GM12878 (cell line): ENCODE results near the gene TMEM63C. TPM values are rescaled to one million over a fixed set of nuclear protein-coding genes. Genes with fewer than 3 reads are reported as not detected.

ENCODE experiments used
- ATAC-seq: fragments of 200-7000 bp; cut with Tn5 transposase; 3 replicates; pipeline ENCODE4 v1.9.1; 2020; ENCODE audit warnings: mild to moderate bottlenecking, moderate library complexity
- BruUV-seq: library from RNA; stranded (reverse); fragments of 400-500 nt; replicated peaks from 2 replicates; lab custom pipeline; 2021; lab: Mats Ljungman, UMichigan
- CTCF ChIA-PET: fragments of 300-600 bp; sonication (Branson Sonifier 250); formaldehyde crosslinking; extraction: SDS; loops from one replicate; lab custom pipeline; 2021; ENCODE audit warnings: inconsistent platforms; lab: Yijun Ruan, JAX
- POLR2A ChIA-PET: fragments of 350-600 bp; formaldehyde crosslinking; extraction: SDS; loops from one replicate; lab custom pipeline; 2021; ENCODE audit warnings: inconsistent platforms; lab: Charles Lee
- RAD21 ChIA-PET: fragments of 300-600 bp; sonication (Branson Sonifier 250); formaldehyde crosslinking; loops from one replicate; lab custom pipeline; 2023; ENCODE audit warnings: antibody characterized with exemption; ENCODE audit not compliant: unreplicated experiment; lab: Charles Lee
- SMC1A ChIA-PET: fragments of 300-600 bp; sonication (Branson Sonifier 250); formaldehyde crosslinking; loops from one replicate; lab custom pipeline; 2023; ENCODE audit not compliant: unreplicated experiment, uncharacterized antibody; lab: Charles Lee
- DNase-seq: peaks from one replicate; pipeline ENCODE4 v3.0.0-alpha.2; 2011; ENCODE audit warnings: low read depth, low spot score
- FAIRE-seq: peaks from 3 replicates; lab custom pipeline; 2011; peaks lifted over from hg19 to GRCh38; lab: Jason Lieb, UNC
- H2AFZ ChIP-seq: 2 replicates; pipeline ENCODE4 v1.6.0; 2011; ENCODE audit warnings: low read depth, low read length, control low read depth; ENCODE audit not compliant: control insufficient read depth
- H3K27ac ChIP-seq: 2 replicates; pipeline ENCODE4 v1.5.1; 2011; ENCODE audit warnings: control low read depth; ENCODE audit not compliant: control insufficient read depth, insufficient read depth
- H3K27me3 ChIP-seq, 2 experiments: replicated peaks in 1 of 2; 2 replicates each; pipeline versions ENCODE4 v1.6.0 to v1.6.1; 2011; ENCODE audit warnings: low read length in 1 of 2; ENCODE audit not compliant: control insufficient read depth in 2 of 2, insufficient read depth in 2 of 2
- H3K36me3 ChIP-seq, 2 experiments: 2 replicates each; pipeline ENCODE4 v1.5.1; 2011; ENCODE audit warnings: low read length in 1 of 2; ENCODE audit not compliant: control insufficient read depth in 2 of 2, insufficient read depth in 2 of 2
- H3K4me1 ChIP-seq: 2 replicates; pipeline ENCODE4 v1.6.1; 2011; ENCODE audit warnings: mild to moderate bottlenecking, low read length, moderate library complexity, mixed read lengths; ENCODE audit not compliant: control insufficient read depth, insufficient read depth
- H3K4me2 ChIP-seq: 2 replicates; pipeline ENCODE4 v1.6.0; 2011; ENCODE audit warnings: control low read depth; ENCODE audit not compliant: control insufficient read depth, insufficient read depth
- H3K4me3 ChIP-seq: fragments of 200-600 bp; sonication (generic); 2 replicates; pipeline ENCODE4 v1.5.1; 2016
- H3K79me2 ChIP-seq: 2 replicates; pipeline ENCODE4 v1.6.0; 2011; ENCODE audit warnings: low read length; ENCODE audit not compliant: control insufficient read depth, insufficient read depth
- H3K9ac ChIP-seq: 2 replicates; pipeline ENCODE4 v1.8.0; 2011; ENCODE audit warnings: low read length, control low read depth, mixed read lengths; ENCODE audit not compliant: control insufficient read depth, insufficient read depth
- H3K9me3 ChIP-seq: replicated peaks from 3 replicates; pipeline ENCODE4 v1.5.1; 2011; ENCODE audit warnings: mild to moderate bottlenecking, low read length; ENCODE audit not compliant: control insufficient read depth, insufficient read depth
- H4K20me1 ChIP-seq: 2 replicates; pipeline ENCODE4 v1.6.0; 2011; ENCODE audit not compliant: control insufficient read depth, insufficient read depth
- BHLHE40 ChIP-seq, 2 experiments: fragments of 450-650 bp in 1 of 2; IDR thresholded peaks; 2 replicates each; pipeline ENCODE4 v1.6.1; 2011 to 2017; ENCODE audit warnings: low read depth in 2 of 2, borderline replicate concordance in 1 of 2, improper control_type of control experiment in 1 of 2, low read length in 1 of 2, mild to moderate bottlenecking in 1 of 2
- CHD4 ChIP-seq: fragments of 200-600 bp; sonication (generic); IDR thresholded peaks from 2 replicates; pipeline ENCODE4 v1.6.1; 2016; ENCODE audit warnings: mild to moderate bottlenecking
- EP300 ChIP-seq, 2 experiments: fragments of 150-350 bp in 1 of 2; IDR thresholded peaks; 2 replicates each; pipeline ENCODE4 v1.6.1; 2011 to 2012; ENCODE audit warnings: low read depth in 2 of 2, low read length in 2 of 2, borderline replicate concordance in 1 of 2, improper control_type of control experiment in 1 of 2, inconsistent platforms in 1 of 2; ENCODE audit not compliant: control insufficient read depth in 1 of 2
- ESRRA ChIP-seq: IDR thresholded peaks from 2 replicates; pipeline ENCODE4 v1.6.1; 2012; ENCODE audit warnings: mild to moderate bottlenecking, low read length, improper control_type of control experiment
- NFYA ChIP-seq: IDR thresholded peaks from 2 replicates; pipeline ENCODE4 v1.6.1; 2011; ENCODE audit warnings: low read depth, mild to moderate bottlenecking, low read length, improper control_type of control experiment, borderline replicate concordance
- NR2F1 ChIP-seq: fragments of 450-650 bp; conservative IDR thresholded peaks from 2 replicates; pipeline ENCODE4 v1.6.1; 2017; ENCODE audit warnings: mild to moderate bottlenecking
- SIX5 ChIP-seq: IDR thresholded peaks from 2 replicates; pipeline ENCODE4 v1.6.1; 2011; ENCODE audit warnings: mild to moderate bottlenecking, low read depth, low read length, moderate library complexity; ENCODE audit not compliant: severe bottlenecking
- SMARCA5 ChIP-seq: fragments of 450-650 bp; IDR thresholded peaks from 2 replicates; pipeline ENCODE4 v1.6.1; 2017; ENCODE audit warnings: mild to moderate bottlenecking
- SRF ChIP-seq, 2 experiments: IDR thresholded peaks; 2 replicates each; pipeline ENCODE4 v1.6.1; 2011; ENCODE audit warnings: low read depth in 2 of 2, low read length in 2 of 2, mild to moderate bottlenecking in 1 of 2, moderate library complexity in 1 of 2
- STAT3 ChIP-seq: IDR thresholded peaks from 2 replicates; pipeline ENCODE4 v1.6.1; 2011; ENCODE audit warnings: low read depth, low read length, improper control_type of control experiment
- TCF7 ChIP-seq: IDR thresholded peaks from 2 replicates; pipeline ENCODE4 v1.6.1; 2014; ENCODE audit warnings: antibody characterized with exemption, borderline replicate concordance
- whole genome bisulfite sequencing: methylation state at CpG from one replicate; pipeline ENCODE4 v1.1.6; 2016; ENCODE audit warnings: low lambda C conversion rate; ENCODE audit not compliant: insufficient replicate concordance, insufficient coverage; ENCODE audit errors: missing lambda C conversion rate; 5-methylcytosine and 5-hydroxymethylcytosine counted together
- in situ Hi-C: fragments of 300-500 bp; cut with MboI; formaldehyde crosslinking; loops from 9 replicates; pipeline ENCODE4 v1.14.3; 2018; ENCODE audit warnings: mixed read lengths
- intact Hi-C: fragments of 100-400 bp; cut with micrococcal nuclease; formaldehyde crosslinking; loops from one replicate; pipeline ENCODE4 v1.14.2; 2022; ENCODE audit not compliant: unreplicated experiment
- polyA plus RNA-seq, 11 experiments: library from polyadenylated mRNA; depleted of rRNA in 4 of 11; unstranded in 6 of 11; stranded (reverse) in 5 of 11; fragments of >200 nt; fragmentation: Nextera tagmentation in 4 of 11; fragmentation: Illumina TruSeq in 1 of 11; extraction: Ambion mirVana in 4 of 11; extraction: Trizol in 1 of 11; gene quantifications; 1 replicate in 1 of 11; 2 replicates in 10 of 11; pipeline versions ENCODE4 v1.2.1 to v1.2.3, GENCODE V29; 2011 to 2016; ENCODE audit warnings: inconsistent platforms in 2 of 11, missing spikeins in 2 of 11, low read depth in 1 of 11
- total RNA-seq, 4 experiments: library from RNA; depleted of rRNA in 3 of 4; stranded (reverse); fragments of >200 nt in 3 of 4; fragmentation: Illumina TruSeq in 1 of 4; extraction: Trizol in 1 of 4; gene quantifications; 2 replicates each; pipeline versions ENCODE4 v1.2.1 to v1.2.3, GENCODE V29; 2013 to 2021
- TF ChIP-seq, protein P1 (sequence below): fragments of 450-650 bp; conservative IDR thresholded peaks from 2 replicates; pipeline ENCODE4 v1.6.1; 2017; ENCODE audit warnings: mild to moderate bottlenecking, moderate library complexity
- TF ChIP-seq, protein P2 (sequence below): fragments of 450-650 bp; IDR thresholded peaks from 2 replicates; pipeline ENCODE4 v1.6.1; 2014; ENCODE audit warnings: mild to moderate bottlenecking
- TF ChIP-seq, protein P3 (sequence below): IDR thresholded peaks from 2 replicates; pipeline ENCODE4 v1.6.1; 2011; ENCODE audit warnings: borderline replicate concordance, low read depth, mild to moderate bottlenecking, moderate library complexity, mixed read lengths, low read length; ENCODE audit not compliant: insufficient read depth; ENCODE audit errors: extremely low read length
- TF ChIP-seq, protein P4 (sequence below), 3 experiments: IDR thresholded peaks in 2 of 3; conservative IDR thresholded peaks in 1 of 3; 2 replicates each; pipeline ENCODE4 v1.5.1; 2011; ENCODE audit warnings: low read depth in 3 of 3, low read length in 3 of 3, mild to moderate bottlenecking in 3 of 3, control low read depth in 2 of 3, moderate library complexity in 2 of 3, inconsistent platforms in 1 of 3, mixed read lengths in 1 of 3; ENCODE audit not compliant: control insufficient read depth in 2 of 3, insufficient read depth in 1 of 3; ENCODE audit errors: extremely low read depth in 1 of 3

TMEM63C gene
- total and polyA plus RNA-seq, 10 of the 15 experiments (the other 5 are each of a cell fraction or from before 2014, with no cell fraction given), result 0.06 to 1.3 (median 0.39) TPM; not detected in 4

DNA sequence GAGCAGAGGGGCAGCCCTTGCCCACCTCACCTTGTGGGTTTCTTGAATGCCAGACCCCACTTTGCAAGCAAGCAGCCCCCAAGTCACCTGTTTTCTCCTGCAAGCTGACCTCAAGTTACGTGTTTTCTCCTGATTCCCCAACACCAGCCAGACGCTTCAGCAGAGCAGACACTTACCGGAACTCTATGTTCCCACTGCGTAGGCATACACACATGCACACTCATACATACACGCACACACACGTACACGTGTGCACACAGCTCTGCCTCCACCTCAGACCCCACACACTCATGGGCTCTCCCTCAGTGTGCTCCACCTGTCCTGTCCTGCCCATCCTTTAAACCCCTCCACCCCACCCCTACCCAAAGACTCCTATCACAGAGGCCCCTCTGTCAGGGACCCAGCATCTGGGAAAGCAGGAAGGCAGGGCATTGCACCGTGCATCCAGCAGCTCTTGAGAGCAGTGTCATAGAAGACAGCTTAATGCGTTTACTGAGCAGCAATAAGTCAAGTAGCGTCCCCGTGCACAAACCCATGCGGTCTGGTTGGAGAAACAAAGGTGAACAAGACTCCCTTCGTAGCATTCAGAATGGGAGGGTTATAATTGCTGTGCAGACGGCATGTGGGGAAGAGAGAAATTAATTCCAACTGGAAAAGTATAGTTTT lies 44.4 kb downstream of the TMEM63C start:
- ChIA-PET CTCF (interaction anchor here (1.0 to 1.1 kb wide), 2 partner anchors 76 to 326 kb away, joined by 3 read pairs; no protein-coding TSS in a partner anchor), RAD21 (no interaction called here), SMC1A (interaction anchor here (1.5 kb wide), 1 partner anchor 17 kb away, joined by 3 read pairs; no protein-coding TSS in a partner anchor), POLR2A (no interaction called here)
- BruUV-seq, result no TSS peak
- ATAC-seq, result no peak
- Histone ChIP-seq H3K36me3 (no peaks in the 10 kb centered on the region), H4K20me1 (no peaks in the 10 kb centered on the region), H3K27me3 (no peaks in the 10 kb centered on the region), H2AFZ (no peak overlapping the region), H3K4me1 (no peaks in the 10 kb centered on the region), H3K79me2 (no peaks in the 10 kb centered on the region), H3K27ac (no peak overlapping the region), H3K9ac (no peak overlapping the region), H3K4me3 (no peak overlapping the region), H3K9me3 (no peaks in the 10 kb centered on the region), H3K4me2 (no peak overlapping the region)
- intact Hi-C loops (no loop called here), in situ Hi-C loops (no loop called here)
- WGBS, result 53% methylated on average over 14 of the region's 14 CpGs
- TF ChIP-seq, protein P1, sequence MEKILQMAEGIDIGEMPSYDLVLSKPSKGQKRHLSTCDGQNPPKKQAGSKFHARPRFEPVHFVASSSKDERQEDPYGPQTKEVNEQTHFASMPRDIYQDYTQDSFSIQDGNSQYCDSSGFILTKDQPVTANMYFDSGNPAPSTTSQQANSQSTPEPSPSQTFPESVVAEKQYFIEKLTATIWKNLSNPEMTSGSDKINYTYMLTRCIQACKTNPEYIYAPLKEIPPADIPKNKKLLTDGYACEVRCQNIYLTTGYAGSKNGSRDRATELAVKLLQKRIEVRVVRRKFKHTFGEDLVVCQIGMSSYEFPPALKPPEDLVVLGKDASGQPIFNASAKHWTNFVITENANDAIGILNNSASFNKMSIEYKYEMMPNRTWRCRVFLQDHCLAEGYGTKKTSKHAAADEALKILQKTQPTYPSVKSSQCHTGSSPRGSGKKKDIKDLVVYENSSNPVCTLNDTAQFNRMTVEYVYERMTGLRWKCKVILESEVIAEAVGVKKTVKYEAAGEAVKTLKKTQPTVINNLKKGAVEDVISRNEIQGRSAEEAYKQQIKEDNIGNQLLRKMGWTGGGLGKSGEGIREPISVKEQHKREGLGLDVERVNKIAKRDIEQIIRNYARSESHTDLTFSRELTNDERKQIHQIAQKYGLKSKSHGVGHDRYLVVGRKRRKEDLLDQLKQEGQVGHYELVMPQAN, result no peak
- no peak for TF ChIP-seq NR2F1
- TF ChIP-seq CHD4, result no peak
- no peak for TF ChIP-seq SMARCA5
- TF ChIP-seq BHLHE40 (IDR thresholded peaks at IDR 0.05; ENCODE audit: borderline replicate concordance in 1 of 2, low read depth in 2 of 2, low read length in 1 of 2), result no peak
- TF ChIP-seq, protein P2, sequence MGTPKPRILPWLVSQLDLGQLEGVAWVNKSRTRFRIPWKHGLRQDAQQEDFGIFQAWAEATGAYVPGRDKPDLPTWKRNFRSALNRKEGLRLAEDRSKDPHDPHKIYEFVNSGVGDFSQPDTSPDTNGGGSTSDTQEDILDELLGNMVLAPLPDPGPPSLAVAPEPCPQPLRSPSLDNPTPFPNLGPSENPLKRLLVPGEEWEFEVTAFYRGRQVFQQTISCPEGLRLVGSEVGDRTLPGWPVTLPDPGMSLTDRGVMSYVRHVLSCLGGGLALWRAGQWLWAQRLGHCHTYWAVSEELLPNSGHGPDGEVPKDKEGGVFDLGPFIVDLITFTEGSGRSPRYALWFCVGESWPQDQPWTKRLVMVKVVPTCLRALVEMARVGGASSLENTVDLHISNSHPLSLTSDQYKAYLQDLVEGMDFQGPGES, result no peak
- TF ChIP-seq, protein P3, sequence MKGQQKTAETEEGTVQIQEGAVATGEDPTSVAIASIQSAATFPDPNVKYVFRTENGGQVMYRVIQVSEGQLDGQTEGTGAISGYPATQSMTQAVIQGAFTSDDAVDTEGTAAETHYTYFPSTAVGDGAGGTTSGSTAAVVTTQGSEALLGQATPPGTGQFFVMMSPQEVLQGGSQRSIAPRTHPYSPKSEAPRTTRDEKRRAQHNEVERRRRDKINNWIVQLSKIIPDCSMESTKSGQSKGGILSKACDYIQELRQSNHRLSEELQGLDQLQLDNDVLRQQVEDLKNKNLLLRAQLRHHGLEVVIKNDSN, result no peak
- TF ChIP-seq ESRRA, result no peak
- TF ChIP-seq SRF (IDR thresholded peaks at IDR 0.05; ENCODE audit: low read depth in 2 of 2, low read length in 2 of 2), result no peak
- TF ChIP-seq NFYA, result no peak
- TF ChIP-seq, protein P4, sequence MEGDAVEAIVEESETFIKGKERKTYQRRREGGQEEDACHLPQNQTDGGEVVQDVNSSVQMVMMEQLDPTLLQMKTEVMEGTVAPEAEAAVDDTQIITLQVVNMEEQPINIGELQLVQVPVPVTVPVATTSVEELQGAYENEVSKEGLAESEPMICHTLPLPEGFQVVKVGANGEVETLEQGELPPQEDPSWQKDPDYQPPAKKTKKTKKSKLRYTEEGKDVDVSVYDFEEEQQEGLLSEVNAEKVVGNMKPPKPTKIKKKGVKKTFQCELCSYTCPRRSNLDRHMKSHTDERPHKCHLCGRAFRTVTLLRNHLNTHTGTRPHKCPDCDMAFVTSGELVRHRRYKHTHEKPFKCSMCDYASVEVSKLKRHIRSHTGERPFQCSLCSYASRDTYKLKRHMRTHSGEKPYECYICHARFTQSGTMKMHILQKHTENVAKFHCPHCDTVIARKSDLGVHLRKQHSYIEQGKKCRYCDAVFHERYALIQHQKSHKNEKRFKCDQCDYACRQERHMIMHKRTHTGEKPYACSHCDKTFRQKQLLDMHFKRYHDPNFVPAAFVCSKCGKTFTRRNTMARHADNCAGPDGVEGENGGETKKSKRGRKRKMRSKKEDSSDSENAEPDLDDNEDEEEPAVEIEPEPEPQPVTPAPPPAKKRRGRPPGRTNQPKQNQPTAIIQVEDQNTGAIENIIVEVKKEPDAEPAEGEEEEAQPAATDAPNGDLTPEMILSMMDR (IDR thresholded peaks at IDR 0.05 in 2 of 3, conservative IDR thresholded peaks at IDR 0.05 in 1 of 3; ENCODE audit: control insufficient read depth in 2 of 3, extremely low read depth in 1 of 3, insufficient read depth in 1 of 3, low read depth in 3 of 3, low read length in 3 of 3), result no peak
- no peak for TF ChIP-seq STAT3
- TF ChIP-seq EP300 (IDR thresholded peaks at IDR 0.05; ENCODE audit: borderline replicate concordance in 1 of 2, control insufficient read depth in 1 of 2, low read depth in 2 of 2, low read length in 2 of 2), result no peak
- TF ChIP-seq TCF7, result no peak
- TF ChIP-seq SIX5, result no peak
- no peak for FAIRE-seq
- no peak for DNase-seq
